Thyroid gland (tissue), 4 donors: ENCODE measurements around the gene ZNF681.

Experiments
- POLR2A ChIP-seq, 2 donors: fragments of 450-650 bp; IDR thresholded peaks; one replicate each; pipeline ENCODE4 v1.6.1; 2017; ENCODE audit warnings: antibody characterized with exemption in 2 of 2, mild to moderate bottlenecking in 2 of 2, moderate library complexity in 1 of 2
- TF ChIP-seq, protein P1 (sequence below), 6 experiments: fragments of 200-600 bp in 3 of 6; fragments of 450-650 bp in 3 of 6; sonication (generic) in 3 of 6; IDR thresholded peaks; one replicate each; pipeline ENCODE4 v1.5.1; 2016 to 2019; ENCODE audit warnings: antibody characterized with exemption in 6 of 6, mild to moderate bottlenecking in 2 of 6, inconsistent platforms in 1 of 6, moderate library complexity in 1 of 6

DNA sequence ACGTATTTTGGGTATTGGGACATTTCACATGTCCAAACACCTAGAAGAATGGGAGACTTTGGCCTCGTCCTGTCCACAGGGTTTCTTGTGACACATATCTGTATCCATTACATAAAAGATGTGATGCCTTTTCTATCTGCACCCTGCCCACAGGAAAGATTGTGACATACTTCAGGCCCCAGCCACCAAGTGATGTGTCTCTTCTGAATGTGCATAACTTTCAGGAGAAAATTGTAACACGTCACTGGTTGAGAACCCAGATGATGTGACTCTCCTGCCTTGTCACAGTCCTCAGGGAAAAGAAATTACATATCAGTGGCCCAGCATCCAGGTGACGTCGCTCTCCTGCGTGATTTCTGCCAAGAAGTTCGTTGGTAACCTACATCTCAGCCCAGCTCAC, 21.0 kb upstream of the ZNF681 start:
- TF ChIP-seq, protein P1, sequence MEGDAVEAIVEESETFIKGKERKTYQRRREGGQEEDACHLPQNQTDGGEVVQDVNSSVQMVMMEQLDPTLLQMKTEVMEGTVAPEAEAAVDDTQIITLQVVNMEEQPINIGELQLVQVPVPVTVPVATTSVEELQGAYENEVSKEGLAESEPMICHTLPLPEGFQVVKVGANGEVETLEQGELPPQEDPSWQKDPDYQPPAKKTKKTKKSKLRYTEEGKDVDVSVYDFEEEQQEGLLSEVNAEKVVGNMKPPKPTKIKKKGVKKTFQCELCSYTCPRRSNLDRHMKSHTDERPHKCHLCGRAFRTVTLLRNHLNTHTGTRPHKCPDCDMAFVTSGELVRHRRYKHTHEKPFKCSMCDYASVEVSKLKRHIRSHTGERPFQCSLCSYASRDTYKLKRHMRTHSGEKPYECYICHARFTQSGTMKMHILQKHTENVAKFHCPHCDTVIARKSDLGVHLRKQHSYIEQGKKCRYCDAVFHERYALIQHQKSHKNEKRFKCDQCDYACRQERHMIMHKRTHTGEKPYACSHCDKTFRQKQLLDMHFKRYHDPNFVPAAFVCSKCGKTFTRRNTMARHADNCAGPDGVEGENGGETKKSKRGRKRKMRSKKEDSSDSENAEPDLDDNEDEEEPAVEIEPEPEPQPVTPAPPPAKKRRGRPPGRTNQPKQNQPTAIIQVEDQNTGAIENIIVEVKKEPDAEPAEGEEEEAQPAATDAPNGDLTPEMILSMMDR (IDR thresholded peaks at IDR 0.05): no peak
- no peak for TF ChIP-seq POLR2A (IDR thresholded peaks at IDR 0.05)
